H1 (cell line): ENCODE measurements around the gene CKLF. TPM values are rescaled to one million over a fixed set of nuclear protein-coding genes. Genes with fewer than 3 reads are reported as not detected.

Experiments
- CTCF ChIA-PET: fragments of 300-600 bp; sonication (Branson Sonifier 250); formaldehyde crosslinking; loops from one replicate; lab custom pipeline; 2021; ENCODE audit not compliant: partially characterized antibody; lab: Charles Lee
- POLR2A ChIA-PET: fragments of 300-600 bp; sonication (Branson Sonifier 250); formaldehyde crosslinking; loops from one replicate; lab custom pipeline; 2021; ENCODE audit warnings: inconsistent platforms; ENCODE audit not compliant: partially characterized antibody; lab: Charles Lee
- DNase-seq, 2 experiments: peaks; one replicate each; pipeline versions ENCODE4 v3.0.0 to v3.0.0-alpha.2; 2010 to 2022; ENCODE audit warnings: low spot score in 2 of 2, low read depth in 1 of 2, mixed read lengths in 1 of 2
- FAIRE-seq: peaks from 2 replicates; lab custom pipeline; 2011; peaks lifted over from hg19 to GRCh38; lab: Jason Lieb, UNC
- H2AFZ ChIP-seq: 2 replicates; pipeline ENCODE4 v1.8.1; 2012; ENCODE audit warnings: low read length, inconsistent platforms
- H2AK5ac ChIP-seq: 2 replicates; pipeline ENCODE4 v1.6.1; 2013; ENCODE audit warnings: low read depth, low read length
- H2BK120ac ChIP-seq: replicated peaks from 2 replicates; pipeline ENCODE3; 2013; ENCODE audit warnings: low read depth, low read length, inconsistent platforms
- H2BK12ac ChIP-seq: 2 replicates; pipeline ENCODE4 v1.6.1; 2013; ENCODE audit warnings: low read depth, low read length
- H2BK15ac ChIP-seq: 2 replicates; pipeline ENCODE4 v1.6.1; 2013; ENCODE audit warnings: low read length
- H2BK20ac ChIP-seq: 2 replicates; pipeline ENCODE4 v1.6.1; 2013; ENCODE audit warnings: low read length
- H2BK5ac ChIP-seq: 2 replicates; pipeline ENCODE4 v1.6.1; 2013; ENCODE audit warnings: low read depth, low read length
- H3K14ac ChIP-seq: 2 replicates; pipeline ENCODE4 v1.6.1; 2013; ENCODE audit warnings: inconsistent platforms; ENCODE audit not compliant: insufficient read length
- H3K18ac ChIP-seq: 2 replicates; pipeline ENCODE4 v1.6.1; 2013; ENCODE audit warnings: low read length; ENCODE audit errors: extremely low read depth
- H3K23ac ChIP-seq: 2 replicates; pipeline ENCODE4 v1.6.1; 2013; ENCODE audit warnings: inconsistent platforms; ENCODE audit not compliant: insufficient read length
- H3K23me2 ChIP-seq: 2 replicates; pipeline ENCODE4 v1.6.1; 2013; ENCODE audit warnings: low read depth, low read length
- H3K27ac ChIP-seq: 2 replicates; pipeline ENCODE4 v1.6.1; 2011; ENCODE audit warnings: low read depth, low read length, inconsistent platforms
- H3K27me3 ChIP-seq, 4 experiments: replicated peaks in 1 of 4; 1 replicate in 1 of 4; 2 replicates in 3 of 4; pipeline versions ENCODE4 v1.6.1 to v1.8.1; 2011 to 2013; ENCODE audit warnings: low read length in 3 of 4, mild to moderate bottlenecking in 3 of 4, inconsistent platforms in 2 of 4, mixed read lengths in 2 of 4, moderate library complexity in 1 of 4; ENCODE audit not compliant: control insufficient read depth in 3 of 4, insufficient read depth in 3 of 4; ENCODE audit errors: extremely low read depth in 1 of 4
- H3K36me3 ChIP-seq, 4 experiments: 2 replicates each; pipeline versions ENCODE4 v1.6.1 to v1.8.1; 2011 to 2013; ENCODE audit warnings: mild to moderate bottlenecking in 4 of 4, low read length in 3 of 4, moderate library complexity in 2 of 4, control low read depth in 1 of 4, inconsistent platforms in 1 of 4; ENCODE audit not compliant: insufficient read depth in 4 of 4, control insufficient read depth in 2 of 4
- H3K4ac ChIP-seq: replicated peaks from 2 replicates; pipeline ENCODE3; 2013; ENCODE audit warnings: low read length, low read depth, mixed read lengths, inconsistent platforms; ENCODE audit not compliant: insufficient read length
- H3K4me1 ChIP-seq, 4 experiments: replicated peaks in 1 of 4; 1 replicate in 1 of 4; 2 replicates in 3 of 4; pipeline versions ENCODE4 v1.6.1 to v1.8.1; 2011 to 2013; ENCODE audit warnings: low read length in 3 of 4, inconsistent platforms in 2 of 4, mixed read lengths in 1 of 4; ENCODE audit not compliant: insufficient read depth in 4 of 4, control insufficient read depth in 3 of 4
- H3K4me2 ChIP-seq, 2 experiments: 2 replicates each; pipeline versions ENCODE4 v1.6.1 to v1.8.1; 2011 to 2013; ENCODE audit warnings: low read depth in 2 of 2, low read length in 2 of 2, control low read depth in 1 of 2, inconsistent platforms in 1 of 2, mild to moderate bottlenecking in 1 of 2; ENCODE audit not compliant: insufficient read depth in 1 of 2
- H3K4me3 ChIP-seq, 4 experiments: fragments of 200-600, 300-600 bp in 1 of 4; sonication (generic), shearing (Covaris generic), sonication (Bioruptor Twin) in 1 of 4; 2 replicates each; pipeline versions ENCODE4 v1.5.1 to v1.8.1; 2011 to 2016; ENCODE audit warnings: low read length in 4 of 4, low read depth in 3 of 4, control low read depth in 2 of 4, inconsistent platforms in 2 of 4, mild to moderate bottlenecking in 2 of 4, mixed read lengths in 1 of 4, moderate library complexity in 1 of 4; ENCODE audit not compliant: insufficient read depth in 2 of 4; ENCODE audit errors: extremely low read depth in 1 of 4
- H3K56ac ChIP-seq: replicated peaks from 2 replicates; pipeline ENCODE3; 2013; ENCODE audit warnings: low read depth, mild to moderate bottlenecking, mixed read lengths, low read length, inconsistent platforms; ENCODE audit not compliant: insufficient read length
- H3K79me1 ChIP-seq: 2 replicates; pipeline ENCODE4 v1.6.1; 2013; ENCODE audit warnings: low read depth, low read length, control low read depth
- H3K79me2 ChIP-seq, 2 experiments: 2 replicates each; pipeline versions ENCODE4 v1.6.1 to v1.8.1; 2012 to 2013; ENCODE audit warnings: low read length in 2 of 2, mild to moderate bottlenecking in 2 of 2, inconsistent platforms in 1 of 2; ENCODE audit not compliant: insufficient read depth in 2 of 2, control insufficient read depth in 1 of 2
- H3K9ac ChIP-seq, 4 experiments: replicated peaks in 1 of 4; 1 replicate in 1 of 4; 2 replicates in 3 of 4; pipeline versions ENCODE4 v1.6.1 to v1.8.1; 2011 to 2013; ENCODE audit warnings: low read depth in 3 of 4, low read length in 3 of 4, control low read depth in 2 of 4, mild to moderate bottlenecking in 2 of 4, moderate library complexity in 2 of 4, inconsistent platforms in 1 of 4; ENCODE audit errors: extremely low read depth in 1 of 4
- H3K9me3 ChIP-seq, 2 experiments: 2 replicates each; pipeline versions ENCODE4 v1.6.1 to v1.8.1; 2012 to 2013; ENCODE audit warnings: mild to moderate bottlenecking in 2 of 2, moderate library complexity in 2 of 2, control low read depth in 1 of 2, inconsistent platforms in 1 of 2, low read depth in 1 of 2, low read length in 1 of 2, mixed read lengths in 1 of 2; ENCODE audit not compliant: insufficient read depth in 2 of 2
- H4K20me1 ChIP-seq, 2 experiments: replicated peaks in 1 of 2; 2 replicates each; pipeline versions ENCODE3 to v1.8.1; 2011 to 2013; ENCODE audit warnings: inconsistent platforms in 2 of 2, low read length in 2 of 2, mild to moderate bottlenecking in 1 of 2; ENCODE audit not compliant: insufficient read depth in 2 of 2, control insufficient read depth in 1 of 2
- H4K5ac ChIP-seq: 2 replicates; pipeline ENCODE4 v1.6.1; 2013; ENCODE audit warnings: low read length, low read depth, mixed read lengths, inconsistent platforms; ENCODE audit not compliant: insufficient read length
- H4K8ac ChIP-seq: 2 replicates; pipeline ENCODE4 v1.8.0; 2013; ENCODE audit warnings: mild to moderate bottlenecking, moderate library complexity, low read length, inconsistent platforms; ENCODE audit not compliant: insufficient read depth; ENCODE audit errors: extremely low read depth
- H4K91ac ChIP-seq: replicated peaks from 2 replicates; pipeline ENCODE3; 2013; ENCODE audit warnings: low read length, mixed read lengths, inconsistent platforms; ENCODE audit not compliant: insufficient read length
- GTF2F1 ChIP-seq: IDR thresholded peaks from 2 replicates; pipeline ENCODE4 v1.6.1; 2012; ENCODE audit warnings: low read depth, low read length, improper control_type of control experiment, borderline replicate concordance
- KDM1A ChIP-seq: fragments of 200-600, 300-600 bp; sonication (generic); IDR thresholded peaks from 2 replicates; pipeline ENCODE4 v1.7.1; 2016; ENCODE audit warnings: mild to moderate bottlenecking, low read length, borderline replicate concordance
- MAFK ChIP-seq: IDR thresholded peaks from 2 replicates; pipeline ENCODE4 v1.6.1; 2012; ENCODE audit warnings: low read depth, mild to moderate bottlenecking, improper control_type of control experiment, low read length
- RFX5 ChIP-seq: IDR thresholded peaks from 2 replicates; pipeline ENCODE4 v1.6.1; 2011; ENCODE audit warnings: low read depth, low read length, improper control_type of control experiment, borderline replicate concordance
- TBP ChIP-seq: IDR thresholded peaks from 2 replicates; pipeline ENCODE4 v1.6.1; 2011; ENCODE audit warnings: low read depth, low read length, improper control_type of control experiment
- WGBS, 2 experiments: shearing (Covaris generic) in 1 of 2; methylation state at CpG; one replicate each; pipeline versions ENCODE4 v1.1.6 to v1.1.7; 2013 to 2015; ENCODE audit warnings: low lambda C conversion rate in 2 of 2, mixed read lengths in 2 of 2, inconsistent platforms in 1 of 2, low coverage in 1 of 2, missing lambda C conversion rate in 1 of 2; ENCODE audit not compliant: insufficient replicate concordance in 2 of 2, insufficient coverage in 1 of 2, insufficient read length in 1 of 2; ENCODE audit errors: extremely low coverage in 1 of 2, missing lambda C conversion rate in 1 of 2; 5-methylcytosine and 5-hydroxymethylcytosine counted together
- polyA plus RNA-seq, 7 experiments: library from polyadenylated mRNA; depleted of rRNA in 3 of 7; stranded (reverse) in 5 of 7; unstranded in 2 of 7; fragments of >200 nt in 5 of 7; fragments of 200-250 nt in 2 of 7; gene quantifications; 1 replicate in 5 of 7; 2 replicates in 1 of 7; 4 replicates in 1 of 7; pipeline versions ENCODE4 v1.2.1 to v1.2.3, GENCODE V29; 2011 to 2013; ENCODE audit warnings: missing spikeins in 2 of 7, mixed read lengths in 2 of 7
- total RNA-seq: library from RNA; stranded (reverse); fragmentation: NEBNext Ultra II Directional; extraction: Animal tissue kit (Norgen Biotek cat#: 25700); gene quantifications from 2 replicates; pipeline ENCODE4 v1.2.1, GENCODE V29; 2021
- TF ChIP-seq, protein P1 (sequence below): IDR thresholded peaks from 2 replicates; pipeline ENCODE4 v1.6.1; 2012; ENCODE audit warnings: inconsistent platforms
- TF ChIP-seq, protein P2 (sequence below), 3 experiments: IDR thresholded peaks; 1 replicate in 2 of 3; 2 replicates in 1 of 3; pipeline versions ENCODE4 v1.5.1 to v1.6.1; 2011; ENCODE audit warnings: low read length in 3 of 3, mild to moderate bottlenecking in 3 of 3, inconsistent platforms in 2 of 3, low read depth in 1 of 3, moderate library complexity in 1 of 3; ENCODE audit not compliant: insufficient read depth in 1 of 3; ENCODE audit errors: control extremely low read depth in 1 of 3

Gene CKLF
- total and polyA plus RNA-seq, 2 of the 8 experiments (the other 6 are each of a cell fraction or from before 2014, with no cell fraction given): 21.1 to 63.5 TPM

DNA sequence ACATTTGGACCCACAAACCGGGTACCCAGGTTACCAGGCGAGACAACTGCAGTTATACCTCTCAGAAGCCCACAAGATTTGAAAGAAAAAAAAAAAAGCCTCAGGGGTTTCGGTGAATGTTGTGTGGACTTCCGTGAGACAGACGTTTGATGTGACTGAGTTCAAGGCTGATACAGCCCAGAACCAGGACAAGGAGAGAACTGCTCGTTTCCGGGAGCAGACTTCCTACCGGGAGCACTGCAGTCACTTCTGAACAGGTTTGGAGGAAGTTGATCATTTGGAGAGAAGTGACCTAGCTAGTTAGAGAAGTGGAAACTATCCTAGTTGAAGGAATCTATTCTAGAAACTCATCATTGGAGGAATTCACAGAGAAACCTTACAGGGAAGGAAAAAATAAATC lies 847 bp downstream of the CKLF start:
- H3K36me3 ChIP-seq: no peaks in the 10 kb centered on the region
- peaks cover 0 to 12% (median 9%) of the 10 kb centered on the region in 4 experiments; a peak in 5 of 7 replicates for H3K4me1 ChIP-seq
- WGBS, 2 experiments: 88% methylated on average over 8 of the region's 8 CpGs; no CpG with 5 or more reads in 1 of the 2 experiments
- peaks cover 15% of the 10 kb centered on the region for H3K23me2 ChIP-seq
- H4K8ac ChIP-seq: no peak overlapping the region
- no peaks in the 10 kb centered on the region for H3K79me2 ChIP-seq
- H3K9ac ChIP-seq: no peak overlapping the region
- no peak overlapping the region for H2BK15ac ChIP-seq
- peak overlapping the region in 1 of 4 experiments; percentile 59; a peak in 2 of 8 replicates for H3K4me3 ChIP-seq
- no peak overlapping the region for H3K27ac ChIP-seq
- FAIRE-seq (no peak), DNase-seq (no peak)
- H3K14ac ChIP-seq: no peak overlapping the region
- peaks cover 0 to 21% (median 12%) of the 10 kb centered on the region in 4 experiments; a peak in 6 of 7 replicates for H3K27me3 ChIP-seq
- no peak overlapping the region for H2BK120ac ChIP-seq
- H4K20me1 ChIP-seq: no peaks in the 10 kb centered on the region
- no peak overlapping the region for H4K5ac ChIP-seq
- peaks cover 0 to 4% of the 10 kb centered on the region in 2 experiments; a peak in 1 of 4 replicates for H3K9me3 ChIP-seq
- H3K23ac ChIP-seq: no peak overlapping the region
- no peak overlapping the region for H2AK5ac ChIP-seq
- no peak overlapping the region for H2BK5ac ChIP-seq
- H3K4ac ChIP-seq: no peak overlapping the region
- TF ChIP-seq, protein P1, sequence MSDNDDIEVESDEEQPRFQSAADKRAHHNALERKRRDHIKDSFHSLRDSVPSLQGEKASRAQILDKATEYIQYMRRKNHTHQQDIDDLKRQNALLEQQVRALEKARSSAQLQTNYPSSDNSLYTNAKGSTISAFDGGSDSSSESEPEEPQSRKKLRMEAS: no peak
- TF ChIP-seq KDM1A (no peak), TBP (no peak), MAFK (no peak), GTF2F1 (no peak), RFX5 (no peak)
- TF ChIP-seq, protein P2, sequence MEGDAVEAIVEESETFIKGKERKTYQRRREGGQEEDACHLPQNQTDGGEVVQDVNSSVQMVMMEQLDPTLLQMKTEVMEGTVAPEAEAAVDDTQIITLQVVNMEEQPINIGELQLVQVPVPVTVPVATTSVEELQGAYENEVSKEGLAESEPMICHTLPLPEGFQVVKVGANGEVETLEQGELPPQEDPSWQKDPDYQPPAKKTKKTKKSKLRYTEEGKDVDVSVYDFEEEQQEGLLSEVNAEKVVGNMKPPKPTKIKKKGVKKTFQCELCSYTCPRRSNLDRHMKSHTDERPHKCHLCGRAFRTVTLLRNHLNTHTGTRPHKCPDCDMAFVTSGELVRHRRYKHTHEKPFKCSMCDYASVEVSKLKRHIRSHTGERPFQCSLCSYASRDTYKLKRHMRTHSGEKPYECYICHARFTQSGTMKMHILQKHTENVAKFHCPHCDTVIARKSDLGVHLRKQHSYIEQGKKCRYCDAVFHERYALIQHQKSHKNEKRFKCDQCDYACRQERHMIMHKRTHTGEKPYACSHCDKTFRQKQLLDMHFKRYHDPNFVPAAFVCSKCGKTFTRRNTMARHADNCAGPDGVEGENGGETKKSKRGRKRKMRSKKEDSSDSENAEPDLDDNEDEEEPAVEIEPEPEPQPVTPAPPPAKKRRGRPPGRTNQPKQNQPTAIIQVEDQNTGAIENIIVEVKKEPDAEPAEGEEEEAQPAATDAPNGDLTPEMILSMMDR (IDR thresholded peaks at IDR 0.05; ENCODE audit: control extremely low read depth in 1 of 3, insufficient read depth in 1 of 3, low read depth in 1 of 3, low read length in 3 of 3): no peak
- H2BK20ac ChIP-seq: no peak overlapping the region
- no peak overlapping the region for H3K56ac ChIP-seq
- no peak overlapping the region for H4K91ac ChIP-seq
- no peak overlapping the region for H2AFZ ChIP-seq
- peak overlapping the region in 1 of 2 experiments; percentile 71; a peak in 2 of 4 replicates for H3K4me2 ChIP-seq
- ChIA-PET POLR2A (no interaction called here), CTCF (interaction anchor here (1.1 to 4.2 kb wide), 3 partner anchors 11 to 76 kb away, joined by 3 to 22 read pairs (median 7); partner anchors contain the start of gene CMTM1)
- no peak overlapping the region for H2BK12ac ChIP-seq
- no peak overlapping the region for H3K18ac ChIP-seq
- no peaks in the 10 kb centered on the region; the same call in 1 of the 2 replicates for H3K79me1 ChIP-seq
